CD4-positive, alpha-beta memory T cell (primary cell): ENCODE data around the gene FNTB. TPM values are rescaled to one million over a fixed set of nuclear protein-coding genes. Genes with fewer than 3 reads are reported as not detected.

ENCODE experiments used
- CTCF ChIA-PET: fragments of 350-600 bp; sonication (Branson Sonifier 250); formaldehyde crosslinking; loops from one replicate; lab custom pipeline; 2021; ENCODE audit warnings: inconsistent platforms; ENCODE audit not compliant: partially characterized antibody; lab: Charles Lee
- POLR2A ChIA-PET: fragments of 350-600 bp; sonication (Branson Sonifier 250); formaldehyde crosslinking; loops from one replicate; lab custom pipeline; 2021; ENCODE audit not compliant: partially characterized antibody; lab: Charles Lee
- DNase-seq, 5 donors: peaks; one replicate each; pipeline versions ENCODE4 v3.0.0 to v3.0.0-alpha.2; 2020 to 2022; ENCODE audit warnings: mixed read lengths in 1 of 5
- H3K27ac ChIP-seq: one replicate; pipeline ENCODE4 v1.7.0; 2013; ENCODE audit warnings: low read depth, low read length
- H3K27me3 ChIP-seq: 2 replicates; pipeline ENCODE4 v1.7.0; 2013; ENCODE audit warnings: mild to moderate bottlenecking, low read length, moderate library complexity; ENCODE audit not compliant: insufficient read depth
- H3K36me3 ChIP-seq: 2 replicates; pipeline ENCODE4 v1.7.0; 2013; ENCODE audit warnings: mild to moderate bottlenecking, low read length, moderate library complexity; ENCODE audit not compliant: insufficient read depth
- H3K4me1 ChIP-seq: 2 replicates; pipeline ENCODE4 v1.7.0; 2013; ENCODE audit warnings: mild to moderate bottlenecking, low read length, moderate library complexity; ENCODE audit not compliant: insufficient read depth
- H3K4me3 ChIP-seq, 2 donors: one replicate each; pipeline ENCODE4 v1.7.0; 2013; ENCODE audit warnings: low read length in 2 of 2, mild to moderate bottlenecking in 1 of 2
- H3K9me3 ChIP-seq, 2 donors: one replicate each; pipeline ENCODE4 v1.7.0; 2013; ENCODE audit warnings: low read length in 2 of 2, control low read depth in 1 of 2; ENCODE audit not compliant: control insufficient read depth in 1 of 2
- H3K27ac Mint-ChIP-seq, 7 donors: one replicate each; pipeline ENCODE4 v1.8.0; 2020 to 2021; ENCODE audit warnings: mixed read lengths in 7 of 7, mild to moderate bottlenecking in 6 of 7, inconsistent platforms in 3 of 7, moderate library complexity in 3 of 7
- H3K27me3 Mint-ChIP-seq, 2 donors: one replicate each; pipeline ENCODE4 v1.8.0; 2020 to 2021; ENCODE audit warnings: mixed read lengths in 2 of 2
- H3K36me3 Mint-ChIP-seq, 2 donors: one replicate each; pipeline ENCODE4 v1.8.0; 2020 to 2021; ENCODE audit warnings: mixed read lengths in 2 of 2, inconsistent platforms in 1 of 2, mild to moderate bottlenecking in 1 of 2
- H3K4me1 Mint-ChIP-seq, 4 donors: one replicate each; pipeline ENCODE4 v1.8.0; 2020 to 2021; ENCODE audit warnings: mixed read lengths in 4 of 4, mild to moderate bottlenecking in 1 of 4
- H3K4me3 Mint-ChIP-seq, 8 donors: one replicate each; pipeline ENCODE4 v1.8.0; 2020 to 2021; ENCODE audit warnings: mixed read lengths in 8 of 8, mild to moderate bottlenecking in 7 of 8, moderate library complexity in 6 of 8, inconsistent platforms in 3 of 8
- H3K9me3 Mint-ChIP-seq, 8 donors: one replicate each; pipeline ENCODE4 v1.8.0; 2020 to 2021; ENCODE audit warnings: mixed read lengths in 8 of 8, mild to moderate bottlenecking in 5 of 8, inconsistent platforms in 3 of 8, moderate library complexity in 1 of 8
- intact Hi-C: fragments of 100-400 bp; cut with micrococcal nuclease; formaldehyde crosslinking; loops from one replicate; pipeline ENCODE4 v1.15.1; 2023
- polyA plus RNA-seq, 2 donors: library from polyadenylated mRNA; unstranded; fragments of 300-500 nt; fragmentation: Illumina TruSeq; gene quantifications; one replicate each; pipeline ENCODE4 v1.2.3, GENCODE V29; 2021
- total RNA-seq, 2 experiments: library from RNA; stranded (reverse); gene quantifications; one replicate each; pipeline ENCODE4 v1.2.3, GENCODE V29; 2021

The FNTB gene
- total and polyA plus RNA-seq, 4 experiments from 2014 or later: 4.5 to 13.6 (median 11.8) TPM

- CTCF ChIA-PET: interaction anchor here (1.1 to 1.7 kb wide), 2 partner anchors 9 to 175 kb away, joined by 3 to 5 read pairs; no protein-coding TSS in a partner anchor
- Mint-ChIP-seq H3K4me1 (peaks cover 15 to 35% (median 20%) of the 10 kb centered on the region in 4 donors), H3K27me3 (no peaks in the 10 kb centered on the region), H3K4me3 (no peak overlapping the region), H3K27ac (no peak overlapping the region), H3K9me3 (peaks cover 0 to 3% (median 0%) of the 10 kb centered on the region in 8 donors), H3K36me3 (peaks cover 0 to 2% of the 10 kb centered on the region in 2 donors)
- Histone ChIP-seq H3K36me3 (no peaks in the 10 kb centered on the region), H3K4me3 (no peak overlapping the region), H3K27me3 (no peaks in the 10 kb centered on the region), H3K4me1 (no peaks in the 10 kb centered on the region), H3K27ac (no peak overlapping the region), H3K9me3 (no peaks in the 10 kb centered on the region)
- intact Hi-C loops: no loop called here
- POLR2A ChIA-PET: interaction anchor here (2.5 kb wide), 1 partner anchor 11 kb away, joined by 10 read pairs; the partner anchor contains the start of gene FNTB
- no peak for DNase-seq
Measured at GRCh38 chr14:64998455-64998931, 11.8 kb downstream of the FNTB start.

- no peaks in the 10 kb centered on the region for H3K27me3 ChIP-seq
- Mint-ChIP-seq H3K9me3 (peaks cover 0 to 3% (median 0%) of the 10 kb centered on the region in 8 donors), H3K36me3 (peaks cover 5 to 15% of the 10 kb centered on the region in 2 donors), H3K27ac (no peak overlapping the region), H3K4me3 (no peak overlapping the region), H3K27me3 (no peaks in the 10 kb centered on the region), H3K4me1 (peaks cover 17 to 40% (median 22%) of the 10 kb centered on the region in 4 donors)
- H3K9me3 ChIP-seq: no peaks in the 10 kb centered on the region
- DNase-seq: no peak
- H3K27ac ChIP-seq: no peak overlapping the region
- H3K36me3 ChIP-seq: no peaks in the 10 kb centered on the region
- H3K4me1 ChIP-seq: no peaks in the 10 kb centered on the region
- CTCF ChIA-PET: no interaction called here
- intact Hi-C loops: no loop called here
- no peak overlapping the region for H3K4me3 ChIP-seq
- POLR2A ChIA-PET: interaction anchor here (1.2 to 1.5 kb wide), 2 partner anchors 10 to 11 kb away, joined by 3 to 4 read pairs; no protein-coding TSS in a partner anchor
Measured at GRCh38 chr14:65000898-65001591, 14.3 kb downstream of the FNTB start.

GRCh38 chr14:65001723-65002122 lies 15.0 kb downstream of the FNTB start:
- H3K4me3 ChIP-seq: no peak overlapping the region
- intact Hi-C loops: no loop called here
- CTCF ChIA-PET: interaction anchor here (1.1 kb wide), 1 partner anchor 21 kb away, joined by 3 read pairs; no protein-coding TSS in a partner anchor
- POLR2A ChIA-PET: interaction anchor here (1.2 kb wide), 1 partner anchor 11 kb away, joined by 4 read pairs; no protein-coding TSS in a partner anchor
- no peaks in the 10 kb centered on the region for H3K27me3 ChIP-seq
- peaks cover 8 to 19% of the 10 kb centered on the region in 2 donors for H3K36me3 Mint-ChIP-seq
- H3K27ac ChIP-seq: no peak overlapping the region
- peaks cover 0 to 3% (median 0%) of the 10 kb centered on the region in 8 donors for H3K9me3 Mint-ChIP-seq
- no peaks in the 10 kb centered on the region for H3K4me1 ChIP-seq
- no peak overlapping the region for H3K4me3 Mint-ChIP-seq
- no peaks in the 10 kb centered on the region for H3K9me3 ChIP-seq
- no peaks in the 10 kb centered on the region for H3K27me3 Mint-ChIP-seq
- H3K36me3 ChIP-seq: no peaks in the 10 kb centered on the region
- H3K27ac Mint-ChIP-seq: no peak overlapping the region
- peaks cover 17 to 39% (median 21%) of the 10 kb centered on the region in 4 donors for H3K4me1 Mint-ChIP-seq
- DNase-seq: no peak

- CTCF ChIA-PET: interaction anchor here (0.7 to 1.1 kb wide), 2 partner anchors 17 to 22 kb away, joined by 3 read pairs; no protein-coding TSS in a partner anchor
- H3K27me3 ChIP-seq: no peaks in the 10 kb centered on the region
- no peaks in the 10 kb centered on the region for H3K27me3 Mint-ChIP-seq
- peaks cover 0 to 3% (median 0%) of the 10 kb centered on the region in 8 donors for H3K9me3 Mint-ChIP-seq
- H3K27ac Mint-ChIP-seq: peak overlapping the region in 4 of 7 donors; percentile 46 to 70 (median 59)
- H3K4me1 ChIP-seq: no peaks in the 10 kb centered on the region
- H3K4me1 Mint-ChIP-seq: peaks cover 13 to 30% (median 18%) of the 10 kb centered on the region in 4 donors
- no peak overlapping the region for H3K4me3 ChIP-seq
- no peak overlapping the region for H3K4me3 Mint-ChIP-seq
- POLR2A ChIA-PET: interaction anchor here (1.2 kb wide), 1 partner anchor 12 kb away, joined by 4 read pairs; no protein-coding TSS in a partner anchor
- H3K27ac ChIP-seq: no peak overlapping the region
- intact Hi-C loops: no loop called here
- no peak for DNase-seq
- no peaks in the 10 kb centered on the region for H3K36me3 ChIP-seq
- H3K36me3 Mint-ChIP-seq: peaks cover 11 to 23% of the 10 kb centered on the region in 2 donors
- no peaks in the 10 kb centered on the region for H3K9me3 ChIP-seq
Measured at GRCh38 chr14:65002586-65003210, 16.0 kb downstream of the FNTB start.

- H3K4me1 ChIP-seq: no peaks in the 10 kb centered on the region
- no peaks in the 10 kb centered on the region for H3K27me3 ChIP-seq
- no peaks in the 10 kb centered on the region for H3K36me3 ChIP-seq
- no peak overlapping the region for H3K4me3 ChIP-seq
- Mint-ChIP-seq H3K9me3 (peaks cover 0 to 3% (median 0%) of the 10 kb centered on the region in 8 donors), H3K4me1 (peaks cover 12 to 25% (median 18%) of the 10 kb centered on the region in 4 donors), H3K27me3 (no peaks in the 10 kb centered on the region), H3K4me3 (no peak overlapping the region), H3K36me3 (peaks cover 12 to 26% of the 10 kb centered on the region in 2 donors), H3K27ac (peak overlapping the region in 3 of 7 donors; percentile 35 to 43 (median 37))
- ChIA-PET CTCF (no interaction called here), POLR2A (no interaction called here)
- no peaks in the 10 kb centered on the region for H3K9me3 ChIP-seq
- no peak overlapping the region for H3K27ac ChIP-seq
- DNase-seq: no peak
- intact Hi-C loops: no loop called here
Measured at GRCh38 chr14:65003394-65003793, 16.7 kb downstream of the FNTB start.

GRCh38 chr14:65006261-65006721 lies 19.6 kb downstream of the FNTB start:
- ChIA-PET CTCF (interaction anchor here (0.7 to 1.6 kb wide), 3 partner anchors 13 to 575 kb away, joined by 4 to 5 read pairs (median 4); no protein-coding TSS in a partner anchor), POLR2A (interaction anchor here (1.0 kb wide), 1 partner anchor 16 kb away, joined by 3 read pairs; no protein-coding TSS in a partner anchor)
- H3K36me3 ChIP-seq: peaks cover 6% of the 10 kb centered on the region
- no peak for DNase-seq
- intact Hi-C loops: no loop called here
- H3K27me3 ChIP-seq: no peaks in the 10 kb centered on the region
- no peaks in the 10 kb centered on the region for H3K27me3 Mint-ChIP-seq
- no peak overlapping the region for H3K4me3 ChIP-seq
- H3K9me3 Mint-ChIP-seq: peaks cover 0 to 3% (median 0%) of the 10 kb centered on the region in 8 donors
- peaks cover 10 to 21% (median 17%) of the 10 kb centered on the region in 4 donors for H3K4me1 Mint-ChIP-seq
- H3K27ac ChIP-seq: no peak overlapping the region
- no peaks in the 10 kb centered on the region for H3K4me1 ChIP-seq
- peak overlapping the region in 1 of 8 donors; percentile 62 for H3K4me3 Mint-ChIP-seq
- H3K36me3 Mint-ChIP-seq: peaks cover 36 to 43% of the 10 kb centered on the region in 2 donors
- no peaks in the 10 kb centered on the region for H3K9me3 ChIP-seq
- H3K27ac Mint-ChIP-seq: no peak overlapping the region
